Thymus (tissue), 11 donors: ENCODE data around the gene PCDHB6. TPM values are rescaled to one million over a fixed set of nuclear protein-coding genes. Genes with fewer than 3 reads are reported as not detected.
"Not testable (repeated sequence)": the region's sequence is repeated elsewhere in the genome, so short reads cannot be mapped to it uniquely, and the experiment has no call there.

Experiments
- DNase-seq, 9 donors: peaks; one replicate each; pipeline ENCODE4 v3.0.0-alpha.2; 2013; ENCODE audit warnings: low spot score in 9 of 9, low read depth in 6 of 9, missing footprints in 1 of 9
- H3K27ac ChIP-seq, 2 donors: one replicate each; pipeline ENCODE4 v1.5.1; 2013; ENCODE audit warnings: control low read depth in 1 of 2, low read depth in 1 of 2, low read length in 1 of 2, mild to moderate bottlenecking in 1 of 2, moderate library complexity in 1 of 2
- H3K27me3 ChIP-seq, 2 donors: one replicate each; pipeline ENCODE4 v1.5.1; 2013; ENCODE audit warnings: low read length in 1 of 2; ENCODE audit not compliant: control insufficient read depth in 2 of 2, insufficient read depth in 1 of 2
- H3K36me3 ChIP-seq, 2 donors: one replicate each; pipeline ENCODE4 v1.5.1; 2013; ENCODE audit warnings: low read length in 1 of 2, mild to moderate bottlenecking in 1 of 2, moderate library complexity in 1 of 2; ENCODE audit not compliant: control insufficient read depth in 2 of 2, insufficient read depth in 2 of 2
- H3K4me1 ChIP-seq, 2 donors: one replicate each; pipeline ENCODE4 v1.5.1; 2013; ENCODE audit warnings: low read length in 2 of 2; ENCODE audit not compliant: control insufficient read depth in 2 of 2, insufficient read depth in 2 of 2
- H3K4me3 ChIP-seq, 2 donors: one replicate each; pipeline ENCODE4 v1.5.1; 2013; ENCODE audit warnings: low read length in 2 of 2, control low read depth in 1 of 2, mild to moderate bottlenecking in 1 of 2
- H3K9me3 ChIP-seq, 2 donors: one replicate each; pipeline ENCODE4 v1.5.1; 2013; ENCODE audit warnings: low read length in 1 of 2, mild to moderate bottlenecking in 1 of 2; ENCODE audit not compliant: control insufficient read depth in 2 of 2, insufficient read depth in 1 of 2
- WGBS: extraction: QIAGEN DNeasy Blood & Tissue Kit; methylation state at CpG from one replicate; pipeline ENCODE4 v1.1.7; 2013; 5-methylcytosine and 5-hydroxymethylcytosine counted together
- polyA plus RNA-seq: library from polyadenylated mRNA; stranded (reverse); fragments of 200-250 nt; gene quantifications from one replicate; pipeline ENCODE4 v1.2.3, GENCODE V29; 2013
- total RNA-seq: library from RNA; stranded (reverse); fragments of 120-200 nt; gene quantifications from one replicate; pipeline ENCODE4 v1.2.4, GENCODE V29; 2013
- donor health status: healthy.

The PCDHB6 gene
- total and polyA plus RNA-seq, 2 donors = 0.09 to 0.23 TPM

- not testable (repeated sequence) for H3K4me3 ChIP-seq, H3K27ac ChIP-seq, H3K36me3 ChIP-seq, DNase-seq, H3K9me3 ChIP-seq, H3K4me1 ChIP-seq
- WGBS = 36% methylated on average over 36 of the region's 36 CpGs
- H3K27me3 ChIP-seq = peaks cover 0 to 27% of the 10 kb centered on the region in 2 donors
Observed at GRCh38 chr5:141152096-141152495, 2.2 kb downstream of the PCDHB6 start.

GRCh38 chr5:141155540-141156374 is 5.9 kb downstream of the PCDHB6 start:
- H3K4me3 ChIP-seq = no peak overlapping the region
- peaks cover 1 to 4% of the 10 kb centered on the region in 2 donors for H3K9me3 ChIP-seq
- H3K4me1 ChIP-seq = no peaks in the 10 kb centered on the region
- no peaks in the 10 kb centered on the region for H3K36me3 ChIP-seq
- H3K27me3 ChIP-seq = peaks cover 0 to 27% of the 10 kb centered on the region in 2 donors
- no peak overlapping the region for H3K27ac ChIP-seq
- WGBS = 40% methylated on average over 21 of the region's 21 CpGs
- DNase-seq = no peak

- not testable (repeated sequence) for H3K4me1 ChIP-seq, H3K9me3 ChIP-seq, DNase-seq, H3K36me3 ChIP-seq, H3K27ac ChIP-seq, H3K4me3 ChIP-seq
- H3K27me3 ChIP-seq = peaks cover 0 to 17% of the 10 kb centered on the region in 2 donors
- 50% methylated on average over 38 of the region's 38 CpGs for WGBS
Observed at GRCh38 chr5:141157356-141157755, 7.5 kb downstream of the PCDHB6 start.

- not testable (repeated sequence) for H3K9me3 ChIP-seq, DNase-seq
- H3K27me3 ChIP-seq = peaks cover 0 to 15% of the 10 kb centered on the region in 2 donors
Observed at GRCh38 chr5:141157901-141158300, 8.0 kb downstream of the PCDHB6 start.

GRCh38 chr5:141172381-141173204 is 22.7 kb downstream of the PCDHB6 start, which contains the start of gene PCDHB7:
TSS of gene PCDHB7 (plus strand) at chr5:141172644. CDS start at chr5:141172836, 192 bp downstream.
- Histone ChIP-seq H3K27ac (no peak within 1 kb of the TSS), H3K4me1 (no peaks in the 10 kb centered on the region), H3K27me3 (peaks cover 0 to 22% of the 10 kb centered on the region in 2 donors), H3K36me3 (no peaks in the 10 kb centered on the region), H3K9me3 (peaks cover 6 to 10% of the 10 kb centered on the region in 2 donors), H3K4me3 (no peak within 1 kb of the TSS)
- WGBS = 36% methylated on average over 20 of the region's 20 CpGs
- peak in 1 of 9 donors; percentile 10 for DNase-seq

More at GRCh38 chr5:141157901-141158300, 8.0 kb downstream of the PCDHB6 start:
- WGBS = 44% methylated on average over 21 of the region's 28 CpGs
- not testable (repeated sequence) for H3K4me1 ChIP-seq, H3K36me3 ChIP-seq, H3K27ac ChIP-seq, H3K4me3 ChIP-seq

GRCh38 chr5:141174291-141175104 is 24.6 kb downstream of the PCDHB6 start:
- DNase-seq, H3K4me1 ChIP-seq, H3K36me3 ChIP-seq, H3K27ac ChIP-seq, H3K4me3 ChIP-seq, H3K9me3 ChIP-seq: not testable (repeated sequence)
- peaks cover 0 to 26% of the 10 kb centered on the region in 2 donors for H3K27me3 ChIP-seq
- 54% methylated on average over 75 of the region's 79 CpGs for WGBS

GRCh38 chr5:141175933-141176332 is 26.1 kb downstream of the PCDHB6 start:
- Histone ChIP-seq H3K27me3 (peaks cover 0 to 31% of the 10 kb centered on the region in 2 donors), H3K4me1 (no peaks in the 10 kb centered on the region), H3K27ac (no peak overlapping the region), H3K4me3 (no peak overlapping the region), H3K36me3 (no peaks in the 10 kb centered on the region), H3K9me3 (peaks cover 6 to 10% of the 10 kb centered on the region in 2 donors)
- WGBS = 73% methylated on average over 1 of the region's 1 CpG
- no peak for DNase-seq

GRCh38 chr5:141177577-141178191 is 27.8 kb downstream of the PCDHB6 start, which contains the start of gene PCDHB8:
TSS of gene PCDHB8 (plus strand) at chr5:141177790. CDS start at chr5:141178035, 245 bp downstream.
- H3K27ac ChIP-seq, H3K36me3 ChIP-seq, H3K4me3 ChIP-seq, DNase-seq, H3K9me3 ChIP-seq, H3K4me1 ChIP-seq: not testable (repeated sequence)
- H3K27me3 ChIP-seq = peaks cover 0 to 35% of the 10 kb centered on the region in 2 donors
- 31% methylated on average over 14 of the region's 18 CpGs for WGBS
